Ovary (tissue), 3 donors: Measurements from ENCODE around the gene TMEM221.

Experiments
- CTCF ChIP-seq, 3 donors: fragments of 450-650 bp in 2 of 3; fragments of 200-600 bp in 1 of 3; IDR thresholded peaks; one replicate each; pipeline versions ENCODE4 v1.5.1 to v1.8.0; 2016 to 2022; ENCODE audit warnings: antibody characterized with exemption in 3 of 3, mild to moderate bottlenecking in 1 of 3
- EP300 ChIP-seq: sonication (generic); formaldehyde crosslinking; IDR thresholded peaks from one replicate; pipeline ENCODE4 v1.6.1; 2017; ENCODE audit warnings: antibody characterized with exemption
- POLR2A ChIP-seq: fragments of 450-650 bp; IDR thresholded peaks from one replicate; pipeline ENCODE4 v1.6.1; 2017; ENCODE audit warnings: antibody characterized with exemption, mild to moderate bottlenecking, moderate library complexity
- donor health status: DM: no; HTN: no; CAD: no.

GRCh38 chr19:17489392-17490030 is 41.0 kb upstream of the TMEM221 start:
- TF ChIP-seq EP300 (no peak), POLR2A (no peak), CTCF (IDR thresholded peaks at IDR 0.05) (no peak)
